Common myeloid progenitor, CD34-positive (primary cell): Measurements from ENCODE around the gene CD70.

Source experiments
- CTCF ChIA-PET: fragments of 350-600 bp; sonication (Branson Sonifier 250); formaldehyde crosslinking; loops from one replicate; lab custom pipeline; 2021; ENCODE audit warnings: antibody characterized with exemption; lab: Charles Lee
- POLR2A ChIA-PET: fragments of 350-600 bp; sonication (Branson Sonifier 250); formaldehyde crosslinking; loops from one replicate; lab custom pipeline; 2021; ENCODE audit warnings: antibody characterized with exemption; lab: Charles Lee
- DNase-seq, 3 donors: peaks; one replicate each; pipeline versions ENCODE4 v3.0.0 to v3.0.0-alpha.2; 2013
- H3K27ac ChIP-seq, 2 experiments: 1 replicate in 1 of 2; 2 replicates in 1 of 2; pipeline ENCODE4 v1.7.0; 2013; ENCODE audit warnings: inconsistent platforms in 2 of 2, low read length in 2 of 2, mild to moderate bottlenecking in 2 of 2, low read depth in 1 of 2, moderate library complexity in 1 of 2; ENCODE audit not compliant: severe bottlenecking in 2 of 2, insufficient read depth in 1 of 2, poor library complexity in 1 of 2
- H3K27me3 ChIP-seq, 5 experiments: replicated peaks in 2 of 5; 1 replicate in 3 of 5; 2 replicates in 2 of 5; pipeline versions ENCODE4 v1.6.1 to v1.7.0; 2013; ENCODE audit warnings: low read length in 4 of 5, mild to moderate bottlenecking in 2 of 5, moderate library complexity in 2 of 5, inconsistent platforms in 1 of 5; ENCODE audit not compliant: insufficient read depth in 5 of 5, control insufficient read depth in 4 of 5
- H3K36me3 ChIP-seq, 4 experiments: 1 replicate in 2 of 4; 2 replicates in 2 of 4; pipeline versions ENCODE4 v1.6.1 to v1.7.0; 2013; ENCODE audit warnings: low read length in 3 of 4, control low read depth in 1 of 4, mild to moderate bottlenecking in 1 of 4; ENCODE audit not compliant: control insufficient read depth in 4 of 4, insufficient read depth in 4 of 4
- H3K4me1 ChIP-seq, 4 experiments: 1 replicate in 3 of 4; 2 replicates in 1 of 4; pipeline versions ENCODE4 v1.6.1 to v1.7.1; 2013; ENCODE audit warnings: low read length in 3 of 4, mild to moderate bottlenecking in 3 of 4, control low read depth in 1 of 4, inconsistent platforms in 1 of 4, moderate library complexity in 1 of 4; ENCODE audit not compliant: control insufficient read depth in 4 of 4, insufficient read depth in 4 of 4; ENCODE audit errors: control extremely low read depth in 1 of 4
- H3K4me3 ChIP-seq, 7 experiments: 1 replicate in 4 of 7; 2 replicates in 3 of 7; pipeline versions ENCODE4 v1.5.1 to v1.7.0; 2013; ENCODE audit warnings: mild to moderate bottlenecking in 7 of 7, low read length in 6 of 7, moderate library complexity in 6 of 7, inconsistent platforms in 2 of 7, low read depth in 2 of 7, control low read depth in 1 of 7; ENCODE audit not compliant: insufficient read depth in 4 of 7, control insufficient read depth in 1 of 7; ENCODE audit errors: extremely low read depth in 1 of 7
- H3K9me3 ChIP-seq, 5 experiments: 1 replicate in 4 of 5; 2 replicates in 1 of 5; pipeline versions ENCODE4 v1.6.1 to v1.7.1; 2013; ENCODE audit warnings: low read length in 4 of 5, mild to moderate bottlenecking in 2 of 5, inconsistent platforms in 1 of 5, low read depth in 1 of 5, moderate library complexity in 1 of 5; ENCODE audit not compliant: control insufficient read depth in 4 of 5, insufficient read depth in 2 of 5; ENCODE audit errors: control extremely low read depth in 1 of 5
- WGBS: methylation state at CpG from one replicate; pipeline ENCODE4 v1.1.5; 2013; ENCODE audit not compliant: insufficient coverage; 5-methylcytosine and 5-hydroxymethylcytosine counted together

CD70 gene

GRCh38 chr19:6580313-6580712 is 10.6 kb downstream of the CD70 start:
- ChIA-PET CTCF (interaction anchor here (0.7 to 1.0 kb wide), 2 partner anchors 28 to 547 kb away, joined by 3 to 4 read pairs; no protein-coding TSS in a partner anchor), POLR2A (no interaction called here)
- H3K4me1 ChIP-seq: peaks cover 0 to 5% (median under 1%) of the 10 kb centered on the region in 4 experiments
- WGBS: 100% methylated on average over 2 of the region's 8 CpGs
- DNase-seq: no peak
- no peaks in the 10 kb centered on the region for H3K36me3 ChIP-seq
- H3K9me3 ChIP-seq: peaks cover 0 to 3% (median 0%) of the 10 kb centered on the region in 5 experiments
- no peak overlapping the region for H3K27ac ChIP-seq
- no peak overlapping the region for H3K4me3 ChIP-seq
- peaks cover 0 to 7% (median 0%) of the 10 kb centered on the region in 5 experiments for H3K27me3 ChIP-seq

- 94% methylated on average over 5 of the region's 7 CpGs for WGBS
- no peaks in the 10 kb centered on the region for H3K36me3 ChIP-seq
- H3K9me3 ChIP-seq: peaks cover 0 to 3% (median 0%) of the 10 kb centered on the region in 5 experiments
- peaks cover 0 to 5% (median under 1%) of the 10 kb centered on the region in 4 experiments for H3K4me1 ChIP-seq
- H3K27me3 ChIP-seq: peaks cover 0 to 7% (median 0%) of the 10 kb centered on the region in 5 experiments
- DNase-seq: peak in 1 of 3 donors; percentile 31
- ChIA-PET CTCF (interaction anchor here (0.7 kb wide), 1 partner anchor 546 kb away, joined by 4 read pairs; no protein-coding TSS in a partner anchor), POLR2A (no interaction called here)
- no peak overlapping the region for H3K27ac ChIP-seq
- no peak overlapping the region for H3K4me3 ChIP-seq
Observed at GRCh38 chr19:6579450-6580178, 11.3 kb downstream of the CD70 start.

GRCh38 chr19:6577476-6578125 is 13.3 kb downstream of the CD70 start:
- CTCF ChIA-PET: no interaction called here
- H3K9me3 ChIP-seq: peaks cover 0 to 3% (median 0%) of the 10 kb centered on the region in 5 experiments
- WGBS: 69% methylated on average over 4 of the region's 5 CpGs
- H3K4me1 ChIP-seq: peaks cover 0 to 6% (median 1%) of the 10 kb centered on the region in 4 experiments
- DNase-seq: peak in 1 of 3 donors; percentile 52
- no peak overlapping the region for H3K4me3 ChIP-seq
- no peaks in the 10 kb centered on the region for H3K36me3 ChIP-seq
- no peak overlapping the region for H3K27ac ChIP-seq
- H3K27me3 ChIP-seq: peaks cover 0 to 4% (median 0%) of the 10 kb centered on the region in 5 experiments
- POLR2A ChIA-PET: no interaction called here

GRCh38 chr19:6576869-6577475 is 14.0 kb downstream of the CD70 start:
- ChIA-PET CTCF (no interaction called here), POLR2A (no interaction called here)
- Histone ChIP-seq H3K36me3 (no peaks in the 10 kb centered on the region), H3K27me3 (peaks cover 0 to 4% (median 0%) of the 10 kb centered on the region in 5 experiments), H3K9me3 (peaks cover 0 to 3% (median 0%) of the 10 kb centered on the region in 5 experiments), H3K4me3 (no peak overlapping the region), H3K4me1 (peaks cover 0 to 10% (median 6%) of the 10 kb centered on the region in 4 experiments), H3K27ac (no peak overlapping the region)
- DNase-seq: no peak
- WGBS: 87% methylated on average over 4 of the region's 5 CpGs

GRCh38 chr19:6573350-6573749 is 17.6 kb downstream of the CD70 start:
- Histone ChIP-seq H3K27me3 (peaks cover 0 to 3% (median 2%) of the 10 kb centered on the region in 5 experiments), H3K4me1 (peaks cover 0 to 10% (median 6%) of the 10 kb centered on the region in 4 experiments), H3K4me3 (no peak overlapping the region), H3K36me3 (no peaks in the 10 kb centered on the region), H3K9me3 (peaks cover 0 to 2% (median 0%) of the 10 kb centered on the region in 5 experiments), H3K27ac (no peak overlapping the region)
- POLR2A ChIA-PET: no interaction called here
- no CpG with 5 or more reads among the region's 1 CpG for WGBS
- CTCF ChIA-PET: no interaction called here
- DNase-seq: no peak

- ChIA-PET CTCF (no interaction called here), POLR2A (no interaction called here)
- Histone ChIP-seq H3K36me3 (no peaks in the 10 kb centered on the region), H3K27ac (no peak overlapping the region), H3K27me3 (peaks cover 0 to 3% (median 2%) of the 10 kb centered on the region in 5 experiments), H3K4me3 (no peak overlapping the region), H3K4me1 (peaks cover 0 to 7% (median 5%) of the 10 kb centered on the region in 4 experiments), H3K9me3 (peaks cover 0 to 4% (median 0%) of the 10 kb centered on the region in 5 experiments)
- WGBS: 20% methylated on average over 1 of the region's 4 CpGs
- peak in 2 of 3 donors; percentile 49 to 62 for DNase-seq
Observed at GRCh38 chr19:6572217-6572616, 18.7 kb downstream of the CD70 start.
